LNCAP (cell line): ENCODE measurements around the gene EHD1.

Experiments used
- TF ChIP-seq, protein P1 (sequence below): fragments of 450-650 bp; IDR thresholded peaks from 2 replicates; pipeline ENCODE4 v1.5.1; 2017; ENCODE audit warnings: mild to moderate bottlenecking

The EHD1 gene

DNA sequence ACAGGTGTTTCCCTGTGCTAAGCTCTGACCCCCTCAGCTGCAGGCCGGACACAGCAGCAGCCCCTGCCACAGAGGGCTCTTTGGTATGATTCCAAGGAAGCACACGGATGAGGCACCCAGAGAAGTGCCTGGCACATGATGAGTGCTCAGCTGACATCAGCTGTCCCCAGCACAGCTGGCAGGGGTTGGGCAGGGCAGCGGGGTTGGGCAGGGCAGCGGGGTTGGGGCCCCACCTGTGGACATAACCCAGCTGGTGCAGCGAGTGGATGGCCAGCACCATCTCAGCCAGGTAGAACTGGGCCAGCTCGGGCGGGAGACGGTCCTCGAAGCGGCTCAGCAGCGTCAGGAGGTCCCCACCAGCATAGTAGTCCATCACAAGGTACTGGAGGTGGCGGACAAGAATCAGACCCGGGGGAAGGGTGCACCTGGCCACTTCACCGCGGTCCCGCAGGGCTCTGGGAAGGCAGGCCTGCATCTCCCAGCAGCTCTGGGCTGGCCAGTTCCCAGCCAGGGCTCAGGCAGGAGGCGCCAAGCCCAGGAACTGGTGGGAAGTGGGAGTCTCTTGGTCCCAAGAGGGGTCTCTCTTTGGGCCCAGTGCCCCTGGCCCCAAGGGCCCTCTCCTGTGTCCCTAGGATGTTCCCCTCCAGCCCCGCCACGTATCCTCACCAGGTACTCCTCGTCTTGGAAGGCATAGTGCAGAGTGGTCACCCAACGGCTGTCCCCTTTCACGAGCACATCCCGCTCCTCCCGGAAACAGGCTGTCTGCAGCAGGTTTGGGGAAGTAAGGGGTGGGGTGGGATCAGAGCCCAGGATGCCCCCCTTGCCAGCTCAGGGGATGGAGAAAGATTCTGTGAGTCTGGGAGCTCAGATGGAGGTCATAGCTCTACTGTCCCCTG, 38.3 kb downstream of the EHD1 start:
- TF ChIP-seq, protein P1, sequence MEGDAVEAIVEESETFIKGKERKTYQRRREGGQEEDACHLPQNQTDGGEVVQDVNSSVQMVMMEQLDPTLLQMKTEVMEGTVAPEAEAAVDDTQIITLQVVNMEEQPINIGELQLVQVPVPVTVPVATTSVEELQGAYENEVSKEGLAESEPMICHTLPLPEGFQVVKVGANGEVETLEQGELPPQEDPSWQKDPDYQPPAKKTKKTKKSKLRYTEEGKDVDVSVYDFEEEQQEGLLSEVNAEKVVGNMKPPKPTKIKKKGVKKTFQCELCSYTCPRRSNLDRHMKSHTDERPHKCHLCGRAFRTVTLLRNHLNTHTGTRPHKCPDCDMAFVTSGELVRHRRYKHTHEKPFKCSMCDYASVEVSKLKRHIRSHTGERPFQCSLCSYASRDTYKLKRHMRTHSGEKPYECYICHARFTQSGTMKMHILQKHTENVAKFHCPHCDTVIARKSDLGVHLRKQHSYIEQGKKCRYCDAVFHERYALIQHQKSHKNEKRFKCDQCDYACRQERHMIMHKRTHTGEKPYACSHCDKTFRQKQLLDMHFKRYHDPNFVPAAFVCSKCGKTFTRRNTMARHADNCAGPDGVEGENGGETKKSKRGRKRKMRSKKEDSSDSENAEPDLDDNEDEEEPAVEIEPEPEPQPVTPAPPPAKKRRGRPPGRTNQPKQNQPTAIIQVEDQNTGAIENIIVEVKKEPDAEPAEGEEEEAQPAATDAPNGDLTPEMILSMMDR: no peak

DNA sequence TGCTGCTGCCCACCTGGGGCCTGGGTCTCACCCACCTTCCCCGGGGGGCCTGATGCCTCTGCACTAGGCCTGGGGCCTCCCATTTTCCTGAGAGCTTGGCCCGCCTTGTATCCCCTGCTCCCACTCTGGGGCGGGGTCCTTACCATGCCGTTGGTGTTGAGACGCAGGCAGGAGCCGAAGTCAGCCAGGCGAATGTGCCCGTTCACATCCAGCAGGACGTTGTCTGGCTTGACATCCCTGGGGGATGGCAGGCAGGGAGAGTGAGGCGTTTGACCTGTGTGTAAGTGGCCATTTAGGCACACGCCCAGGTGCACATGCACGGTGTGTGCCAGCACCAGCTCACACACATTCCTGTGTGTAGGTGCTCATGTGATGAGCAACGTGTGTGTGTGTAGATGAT, 39.1 kb downstream of the EHD1 start:
- TF ChIP-seq, protein P1: no peak

DNA sequence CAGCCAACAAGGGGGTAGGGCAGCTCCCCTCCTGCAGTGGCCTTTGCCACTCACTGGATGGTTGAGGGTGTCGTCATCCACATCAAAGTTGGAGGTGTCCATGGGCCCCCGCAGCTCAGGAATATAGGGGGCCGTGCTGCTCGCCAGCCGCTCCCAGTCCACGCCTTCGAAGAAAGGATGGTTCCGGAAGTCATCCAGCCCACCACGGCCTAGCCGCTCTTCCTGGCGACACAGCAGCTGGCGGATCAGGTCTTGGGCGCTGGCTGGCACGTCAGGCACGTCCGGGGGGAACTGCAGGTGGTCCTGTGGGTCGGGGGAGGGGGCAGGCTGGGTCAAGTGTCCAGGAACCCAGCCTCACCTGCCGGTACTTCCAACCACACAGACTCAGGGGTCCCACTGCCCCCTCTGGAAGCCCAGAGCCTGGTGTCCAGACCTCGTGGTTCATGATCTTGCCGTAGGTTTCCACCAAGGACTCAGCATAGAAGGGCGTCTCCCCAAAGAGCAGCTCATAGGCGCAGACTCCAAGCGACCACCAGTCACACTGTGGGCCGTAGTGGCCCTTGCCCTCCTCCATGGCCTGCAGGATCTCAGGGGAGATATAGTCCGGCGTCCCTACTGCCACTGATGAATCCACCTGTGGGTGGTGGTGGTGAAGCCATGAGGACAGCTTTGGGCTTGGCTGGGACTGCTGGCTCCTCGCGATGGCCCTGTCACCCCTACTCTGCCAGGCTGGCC, 39.7 kb downstream of the EHD1 start:
- TF ChIP-seq, protein P1: no peak

DNA sequence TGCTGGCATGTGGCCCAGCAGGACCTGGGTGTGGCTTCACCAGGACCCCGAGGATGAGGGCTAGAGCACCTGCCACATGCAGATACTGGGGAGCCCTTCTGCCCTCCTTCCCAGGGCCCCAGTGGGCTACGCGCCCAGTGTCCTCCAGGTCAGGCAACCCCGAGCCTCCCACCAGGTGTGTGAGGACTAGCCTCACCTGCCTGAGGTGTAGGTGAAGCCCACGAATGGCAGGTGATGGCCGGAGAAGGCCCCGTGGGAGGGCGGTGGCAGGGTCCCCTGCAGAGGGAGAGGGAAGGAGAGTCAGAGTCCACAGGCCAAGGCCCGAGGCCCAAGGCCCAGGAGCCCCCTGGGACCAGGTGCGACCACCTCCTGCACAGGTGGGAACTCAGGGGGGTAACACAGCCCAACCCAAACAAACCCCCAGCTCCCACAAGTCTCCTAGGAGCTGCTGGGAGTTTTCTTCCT, 40.5 kb downstream of the EHD1 start:
- TF ChIP-seq, protein P1: no peak

DNA sequence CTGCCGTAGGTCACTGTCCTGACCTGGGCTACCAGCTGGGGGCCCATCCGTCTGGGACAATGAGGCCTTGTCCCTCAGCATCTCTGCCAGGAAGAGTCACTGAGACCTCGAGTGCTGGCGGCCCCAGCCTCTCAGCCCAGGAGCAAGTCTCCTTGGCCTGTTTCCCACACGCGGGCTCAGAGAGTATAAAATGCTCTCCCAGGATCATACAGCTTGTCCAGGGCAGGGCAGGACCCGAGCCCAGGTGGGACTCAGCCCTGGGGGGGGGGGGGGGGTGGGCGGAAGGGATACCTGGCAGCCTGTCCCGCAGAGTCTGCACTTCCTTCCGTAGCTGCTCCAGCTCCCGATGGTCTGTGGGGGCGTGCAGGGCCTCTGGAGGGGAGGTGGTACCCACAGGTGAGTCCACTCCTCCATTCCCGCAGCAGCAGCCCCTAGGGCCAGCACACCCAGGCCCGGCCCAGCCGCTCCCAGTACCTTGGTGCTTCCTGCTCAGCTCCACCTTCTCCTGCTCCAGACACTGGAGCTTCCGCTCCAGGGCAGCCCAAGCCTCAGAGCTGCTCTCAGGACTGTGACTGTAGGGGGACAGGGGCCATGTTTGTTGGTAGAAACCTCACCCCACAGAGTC, 41.9 kb downstream of the EHD1 start:
- TF ChIP-seq, protein P1: no peak

DNA sequence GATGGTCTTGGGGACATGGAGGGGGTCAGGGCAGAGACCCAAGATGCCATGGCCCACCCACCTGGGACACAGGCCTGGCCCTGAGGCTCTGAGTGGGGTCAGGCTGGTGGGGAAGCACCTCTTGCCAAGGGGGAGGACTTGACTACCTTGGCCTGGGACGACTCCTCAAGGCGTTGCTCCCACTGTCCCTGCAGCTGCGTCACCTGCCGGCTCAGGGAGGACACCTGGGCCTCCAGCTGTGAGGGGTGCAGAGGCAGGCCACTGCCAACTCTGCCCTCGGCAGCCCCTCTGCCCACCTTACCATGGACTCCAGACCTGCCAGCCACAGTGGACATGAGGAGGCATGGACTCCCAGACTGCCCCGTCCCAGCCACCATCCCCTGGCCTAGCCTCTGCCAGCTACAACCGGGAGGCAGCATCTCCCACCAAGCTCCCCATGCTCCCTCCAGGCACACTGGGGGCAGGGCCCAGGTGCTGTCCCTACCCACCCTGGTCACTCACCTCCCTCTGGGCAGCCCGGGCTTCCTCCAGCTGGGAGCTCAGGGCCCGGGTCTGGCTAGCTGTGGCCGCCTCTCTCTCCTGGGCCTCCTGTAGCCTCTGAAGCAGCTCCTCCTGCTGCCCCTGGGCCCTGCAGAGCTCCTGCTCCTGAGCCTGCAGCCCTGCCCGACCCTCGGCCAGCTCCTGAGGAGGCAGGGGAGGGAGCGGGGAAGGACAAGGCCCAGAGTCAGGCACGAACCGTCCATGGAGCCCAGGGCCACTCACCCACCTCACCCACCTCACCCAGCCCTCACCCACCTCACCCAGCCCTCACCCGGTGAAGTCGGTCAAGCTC, 42.6 kb downstream of the EHD1 start:
- TF ChIP-seq, protein P1: no peak
